HG03064 (cell line): ENCODE data around the gene CCR4.
"Not testable (repeated sequence)": the region's sequence is repeated elsewhere in the genome, so short reads cannot be mapped to it uniquely, and the experiment has no call there.

ENCODE experiments used
- ATAC-seq: cut with Tn5 transposase; IDR thresholded peaks from one replicate; pipeline ENCODE4 v1.9.1; 2021; ENCODE audit warnings: low read depth; ENCODE audit not compliant: unreplicated experiment

Gene CCR4

DNA sequence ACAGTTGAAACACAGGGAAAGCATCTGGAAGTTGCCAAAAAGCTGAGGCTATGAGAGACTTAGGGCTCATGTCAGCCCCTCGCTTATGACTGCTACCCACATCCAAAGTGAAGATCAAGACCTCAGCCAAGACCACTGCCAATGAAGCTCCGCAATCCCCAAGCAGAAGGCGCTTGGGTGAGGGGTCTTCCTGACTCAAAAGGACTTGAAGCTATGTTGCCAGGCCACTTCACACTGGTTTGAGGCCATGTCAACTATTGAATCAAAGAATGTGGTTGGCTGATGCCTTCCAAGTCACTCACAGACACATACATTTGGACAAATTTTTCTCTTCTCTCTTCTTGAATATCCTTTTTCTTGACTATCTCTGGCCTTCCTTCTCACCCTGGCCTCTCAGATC, 928 bp upstream of the CCR4 start:
- no peak for ATAC-seq

DNA sequence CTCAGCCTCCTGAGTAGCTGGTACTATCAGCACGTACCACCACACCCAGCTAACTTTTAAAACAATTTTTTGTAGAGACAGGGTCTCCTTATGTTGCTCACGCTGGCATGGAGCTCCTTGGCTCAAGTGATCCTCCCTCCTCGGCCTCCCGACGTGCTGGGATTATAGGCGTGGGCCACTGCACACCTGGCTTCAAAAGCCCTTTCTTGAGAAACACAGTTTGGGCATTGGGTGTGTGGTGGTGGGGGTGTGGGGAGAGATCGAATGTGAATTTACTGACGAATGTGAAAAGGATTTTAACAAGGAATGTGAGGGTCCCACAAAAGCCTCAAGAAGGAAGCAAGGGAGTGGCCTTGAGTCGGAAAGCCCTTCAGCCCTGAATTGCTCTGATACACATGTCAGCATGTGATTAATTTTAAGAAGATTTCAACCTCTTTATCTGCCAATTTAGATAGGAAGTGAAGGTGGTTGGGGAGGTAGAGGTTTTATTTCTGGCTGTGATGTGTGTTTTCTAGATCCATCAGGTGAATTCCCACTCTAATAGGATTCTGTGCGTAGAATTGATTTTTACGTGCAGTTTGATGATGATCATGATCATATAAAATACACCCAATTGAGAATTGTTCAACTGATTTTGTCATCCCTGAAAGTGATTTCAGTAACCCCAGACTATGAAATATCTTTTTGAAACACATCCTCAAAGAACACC, 1.1 kb downstream of the CCR4 start:
- ATAC-seq, result no peak

GRCh38 chr3:32954506-32954905, 3.1 kb downstream of the CCR4 start:
- ATAC-seq, result no peak

DNA sequence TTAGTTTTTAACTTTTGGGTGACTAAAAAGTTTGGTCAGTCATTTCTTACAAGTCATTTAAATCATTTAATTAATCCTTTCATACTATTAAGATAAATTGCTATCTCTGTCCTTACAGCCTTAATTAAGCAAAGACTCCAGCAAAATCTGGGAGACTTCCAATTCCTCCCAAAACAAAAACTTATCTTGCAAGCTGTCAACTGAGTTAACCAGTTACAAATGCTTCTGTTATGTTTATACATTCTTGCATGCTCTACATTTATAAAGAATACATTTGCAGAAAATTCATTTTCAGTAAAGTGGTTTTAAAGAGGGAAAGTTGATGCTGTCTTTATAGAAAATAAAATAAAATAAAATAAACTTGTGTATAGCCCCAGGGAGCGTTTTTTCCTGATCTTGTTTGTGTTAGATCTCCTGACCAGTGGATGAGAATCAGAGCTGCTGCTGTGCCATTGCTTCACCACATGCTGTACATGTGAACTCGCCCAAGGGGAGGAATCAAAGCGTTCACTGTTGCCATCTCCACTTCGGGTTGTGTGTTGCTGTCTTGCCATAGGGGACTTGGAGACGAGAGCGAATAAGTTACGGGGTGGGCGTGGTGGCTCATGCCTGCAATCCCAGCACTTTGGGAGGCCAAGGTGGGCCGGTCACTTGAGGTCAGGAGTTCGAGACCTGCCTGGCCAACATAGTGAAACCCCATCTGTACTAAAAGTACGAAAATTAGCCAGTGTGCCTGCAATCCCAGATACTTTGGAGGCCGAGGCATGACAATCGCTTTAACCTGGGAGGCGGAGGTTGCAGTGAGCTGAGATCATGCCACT, 5.5 kb downstream of the CCR4 start:
- no peak for ATAC-seq

GRCh38 chr3:32958509-32958908, 7.1 kb downstream of the CCR4 start:
- ATAC-seq, result no peak

GRCh38 chr3:32959371-32959770, 7.9 kb downstream of the CCR4 start:
- ATAC-seq, result no peak

DNA sequence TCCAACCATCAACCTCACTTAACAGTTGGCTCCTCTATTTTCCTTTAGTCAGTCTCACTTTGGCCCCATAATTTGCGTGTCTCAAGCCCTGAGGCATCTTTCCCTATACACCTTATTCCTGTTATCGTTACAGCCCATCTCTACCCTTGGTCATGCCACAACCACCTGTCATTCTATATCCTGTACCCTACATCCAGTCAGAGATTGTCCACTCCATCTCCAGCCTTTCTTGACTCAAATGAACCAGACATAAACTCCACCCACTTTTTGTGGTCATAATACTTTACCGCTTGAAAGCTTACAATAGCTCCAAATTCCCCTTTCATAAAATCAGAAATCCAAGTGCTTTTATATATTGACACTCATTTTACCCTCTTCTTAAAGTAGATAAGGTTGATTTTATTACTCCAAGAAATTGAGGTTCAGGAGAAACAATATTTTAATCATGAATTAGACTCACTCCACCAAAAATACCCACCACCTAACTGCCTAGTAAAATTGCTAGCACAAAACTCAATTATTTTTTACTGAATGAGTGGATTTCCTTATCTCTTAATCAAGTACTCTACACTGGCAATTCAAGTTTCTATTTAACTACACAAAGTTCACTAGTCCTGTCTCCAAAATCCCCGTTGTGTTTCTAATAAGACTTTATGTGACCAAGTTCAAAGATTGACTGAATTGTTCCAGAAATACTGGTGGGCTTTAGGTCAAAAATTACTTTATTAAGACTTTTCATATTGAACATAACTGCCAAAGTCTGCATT, 9.1 kb downstream of the CCR4 start:
- no peak for ATAC-seq

GRCh38 chr3:32961189-32961715, 9.8 kb downstream of the CCR4 start:
- no peak for ATAC-seq

GRCh38 chr3:32963871-32964270, 12.4 kb downstream of the CCR4 start:
- no peak for ATAC-seq

- ATAC-seq, result not testable (repeated sequence)
These were observed 13.3 kb downstream of the CCR4 start for GRCh38 chr3:32964781-32965180.

GRCh38 chr3:32965617-32966213, 14.3 kb downstream of the CCR4 start:
- ATAC-seq, result not testable (repeated sequence)

GRCh38 chr3:32966627-32967026, 15.2 kb downstream of the CCR4 start:
- not testable (repeated sequence) for ATAC-seq

- no peak for ATAC-seq
These were observed 16.9 kb downstream of the CCR4 start for GRCh38 chr3:32968166-32968919.

DNA sequence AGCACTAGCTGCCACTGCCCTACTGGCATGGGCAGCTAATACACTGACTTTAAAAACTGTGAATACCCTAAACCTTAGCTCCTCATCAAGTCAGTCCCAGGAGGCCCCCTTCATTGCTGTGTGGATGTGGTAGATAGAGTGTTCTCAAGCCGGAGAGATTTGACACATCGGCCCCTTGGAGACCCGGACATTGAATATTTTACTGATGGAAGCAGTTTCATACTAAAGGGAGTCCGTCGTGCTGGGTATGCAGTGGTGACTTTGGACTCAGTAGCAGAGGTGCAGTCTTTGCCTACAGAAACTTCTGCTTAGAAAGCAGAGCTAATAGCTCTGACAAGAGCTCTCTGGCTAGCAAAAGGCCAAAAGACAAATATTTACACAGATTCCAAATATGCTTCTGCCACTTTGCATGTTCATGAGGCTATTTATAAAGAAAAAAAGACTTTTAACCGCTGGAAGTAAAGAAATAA, 17.5 kb downstream of the CCR4 start:
- ATAC-seq, result no peak

GRCh38 chr3:32969656-32970055, 18.2 kb downstream of the CCR4 start:
- no peak for ATAC-seq

GRCh38 chr3:32971291-32971690, 19.8 kb downstream of the CCR4 start:
- ATAC-seq, result not testable (repeated sequence)

DNA sequence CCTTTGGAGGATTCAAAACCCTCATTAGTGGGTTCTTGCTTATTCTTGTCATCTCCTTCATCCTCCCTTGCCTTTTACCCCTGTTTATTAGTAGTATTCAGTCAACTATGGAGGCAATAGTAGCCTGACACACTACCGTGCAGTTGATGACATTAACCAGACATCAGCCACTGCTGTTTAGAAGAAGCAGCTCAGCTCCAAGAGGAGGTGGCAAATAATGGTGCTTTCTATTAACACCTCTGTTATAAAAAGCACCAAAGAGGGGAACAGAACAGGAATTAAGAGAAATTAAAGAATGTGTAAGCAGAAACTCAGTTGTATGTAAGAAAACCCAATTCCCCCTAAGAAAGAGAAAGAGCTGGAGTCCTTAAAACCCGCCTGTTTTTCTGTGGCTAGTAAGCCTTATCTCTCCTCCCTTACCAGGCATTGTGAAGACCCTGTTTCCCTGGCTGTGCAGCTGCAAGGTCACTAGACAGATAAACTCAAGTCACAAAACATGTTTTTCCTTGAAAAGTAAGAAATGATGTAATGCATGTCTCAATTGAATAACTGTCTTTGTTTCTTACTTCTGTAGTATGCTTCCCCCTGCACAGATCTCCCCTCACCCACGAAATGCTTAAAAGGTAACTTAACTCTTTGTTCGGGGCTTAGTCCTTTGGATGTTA, 21.2 kb downstream of the CCR4 start:
- no peak for ATAC-seq

DNA sequence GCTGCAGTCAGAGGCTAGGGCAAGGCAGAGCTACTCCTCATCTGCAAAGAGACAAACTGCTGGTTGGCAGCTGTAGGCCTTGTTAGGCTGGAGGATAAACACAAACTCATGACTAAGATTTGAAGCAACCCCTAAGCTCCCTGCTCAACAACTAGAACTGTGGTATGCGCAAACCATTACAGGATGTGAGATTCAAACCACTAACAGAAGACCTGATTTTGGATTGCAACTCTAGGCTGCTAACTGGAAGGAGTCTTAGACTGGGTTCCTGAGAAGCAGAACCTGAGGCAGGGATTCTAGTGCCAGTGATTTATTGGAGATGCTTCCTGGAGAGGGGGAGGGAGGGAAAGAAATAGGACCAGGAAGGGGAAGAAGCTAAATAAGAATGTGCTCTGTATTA, 22.5 kb downstream of the CCR4 start:
- ATAC-seq, result no peak

DNA sequence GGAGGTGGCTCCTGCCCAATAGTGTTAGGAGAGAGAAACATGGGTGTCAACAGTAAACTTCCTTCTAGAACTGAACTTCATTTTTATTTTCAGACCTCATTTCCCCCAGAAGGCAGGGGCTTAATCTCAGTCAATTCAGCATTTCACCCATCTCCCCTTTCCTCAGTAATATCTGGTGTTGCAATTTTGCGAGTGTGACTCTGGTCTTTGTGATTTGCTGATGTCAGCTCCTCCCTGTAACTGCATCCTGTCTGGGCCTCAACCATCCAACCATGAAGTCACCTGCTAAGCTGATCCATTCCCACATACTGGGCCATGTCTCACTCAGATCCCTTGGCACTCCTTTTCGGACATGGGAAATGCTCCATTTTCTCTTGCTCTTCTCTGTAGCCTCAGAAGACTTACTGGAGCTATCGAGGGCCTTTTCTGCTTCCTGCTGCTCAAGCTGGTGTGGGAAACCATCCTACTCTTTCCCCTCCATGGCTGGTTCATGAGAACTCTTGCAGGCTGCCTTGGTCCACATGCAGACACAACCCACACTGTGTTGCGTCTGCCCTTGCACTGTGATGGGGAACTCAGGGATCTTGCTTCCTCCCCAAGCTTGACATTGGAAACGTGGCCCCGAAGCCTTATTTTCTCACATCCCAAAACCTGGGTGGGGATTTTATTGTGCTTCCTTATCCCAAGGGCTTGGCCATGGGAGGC, 24.6 kb downstream of the CCR4 start:
- no peak for ATAC-seq
